Activated T-helper 2 cell treated with anti-CD3 and anti-CD28 coated beads, Interferon-gamma antibody, Interleukin-2, Interleukin-4, amounts not matched to agents 10 μg/mL and 5 μg/mL and 100 μg/mL, durations not matched to agents 14 hours and 24 hours and 36 hours (primary cell): ENCODE results near the gene MSL3B.

Source experiments
- DNase-seq: peaks from one replicate; pipeline ENCODE4 v3.0.0; 2021; ENCODE audit warnings: low spot score
- H3K27ac Mint-ChIP-seq: one replicate; pipeline ENCODE4 v1.8.0; 2021; ENCODE audit warnings: mixed read lengths
- H3K27me3 Mint-ChIP-seq: one replicate; pipeline ENCODE4 v1.8.0; 2021; ENCODE audit warnings: low read depth, mixed read lengths
- H3K36me3 Mint-ChIP-seq: one replicate; pipeline ENCODE4 v1.8.0; 2021; ENCODE audit warnings: low read depth, mixed read lengths
- H3K4me1 Mint-ChIP-seq: one replicate; pipeline ENCODE4 v1.8.0; 2021; ENCODE audit warnings: low read depth, mixed read lengths
- H3K4me3 Mint-ChIP-seq: one replicate; pipeline ENCODE4 v1.8.0; 2021; ENCODE audit warnings: low read depth, mild to moderate bottlenecking, moderate library complexity, mixed read lengths
- H3K9me3 Mint-ChIP-seq: one replicate; pipeline ENCODE4 v1.8.0; 2021; ENCODE audit warnings: mixed read lengths
- intact Hi-C: fragments of 100-400 bp; cut with micrococcal nuclease; formaldehyde crosslinking; loops from one replicate; pipeline ENCODE4 v1.15.1; 2023

Gene MSL3B

DNA sequence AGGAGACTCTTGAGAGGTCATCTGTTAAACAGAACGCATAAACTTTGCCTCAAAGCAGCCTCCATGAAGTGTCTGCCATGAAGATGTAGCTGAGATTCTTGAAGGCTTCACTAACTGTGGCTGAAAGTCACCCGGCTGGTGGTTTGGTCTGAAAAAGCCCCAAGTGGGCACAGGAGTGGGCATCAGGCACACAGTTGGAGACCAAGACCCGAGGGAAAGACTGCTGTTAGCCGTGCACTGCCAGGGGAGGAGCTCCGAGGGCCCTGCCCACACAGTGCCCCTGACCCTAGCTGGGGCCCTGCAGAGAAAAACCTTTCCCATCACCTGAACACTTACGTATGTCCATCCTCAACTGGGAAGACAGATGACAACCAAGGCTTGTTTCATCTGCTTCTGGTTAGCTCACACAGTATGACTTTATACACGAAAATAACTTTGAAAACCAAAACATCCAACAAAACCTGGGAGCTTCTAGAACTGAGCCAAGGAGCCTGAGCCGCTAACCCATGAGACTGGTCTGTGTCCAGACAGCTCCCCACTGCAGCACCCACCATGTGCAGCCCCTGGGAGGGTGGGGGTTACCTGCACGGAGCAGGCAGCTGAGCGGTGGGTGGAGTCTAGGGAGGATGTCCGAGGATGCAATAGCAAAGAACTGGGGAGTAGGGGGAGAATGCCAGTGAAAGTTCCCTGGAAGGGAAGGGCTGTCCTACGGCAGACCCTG lies 29.3 kb downstream of the MSL3B start:
- H3K27me3 Mint-ChIP-seq, result no peaks in the 10 kb centered on the region
- peaks cover 94% of the 10 kb centered on the region for H3K36me3 Mint-ChIP-seq
- H3K4me1 Mint-ChIP-seq, result peaks cover 32% of the 10 kb centered on the region
- peak overlapping the region; percentile 29 for H3K27ac Mint-ChIP-seq
- no peak for DNase-seq
- H3K9me3 Mint-ChIP-seq, result no peaks in the 10 kb centered on the region
- intact Hi-C loops, result no loop called here
- H3K4me3 Mint-ChIP-seq, result no peak overlapping the region

DNA sequence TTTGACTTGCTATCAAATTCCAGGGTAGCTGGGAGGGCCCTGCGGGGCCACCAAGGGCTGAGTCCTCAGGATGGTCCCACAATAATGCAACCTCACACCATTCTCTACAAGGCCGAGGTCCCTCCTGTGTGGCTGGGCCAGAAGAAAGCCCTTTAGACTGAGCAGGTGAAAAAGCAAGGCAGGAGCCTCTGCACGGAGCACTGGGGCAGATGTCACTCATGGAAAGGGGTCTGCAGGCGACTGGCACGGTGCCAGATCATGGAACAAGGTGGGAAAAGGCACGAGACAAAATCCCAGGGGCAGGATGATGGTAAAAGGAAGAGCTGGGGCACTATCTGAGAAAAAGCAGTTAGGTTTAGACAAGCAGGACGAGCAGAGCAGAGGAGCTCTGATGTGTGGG lies 29.9 kb downstream of the MSL3B start:
- Mint-ChIP-seq H3K4me3 (no peak overlapping the region), H3K4me1 (peaks cover 29% of the 10 kb centered on the region)
- no peak for DNase-seq

DNA sequence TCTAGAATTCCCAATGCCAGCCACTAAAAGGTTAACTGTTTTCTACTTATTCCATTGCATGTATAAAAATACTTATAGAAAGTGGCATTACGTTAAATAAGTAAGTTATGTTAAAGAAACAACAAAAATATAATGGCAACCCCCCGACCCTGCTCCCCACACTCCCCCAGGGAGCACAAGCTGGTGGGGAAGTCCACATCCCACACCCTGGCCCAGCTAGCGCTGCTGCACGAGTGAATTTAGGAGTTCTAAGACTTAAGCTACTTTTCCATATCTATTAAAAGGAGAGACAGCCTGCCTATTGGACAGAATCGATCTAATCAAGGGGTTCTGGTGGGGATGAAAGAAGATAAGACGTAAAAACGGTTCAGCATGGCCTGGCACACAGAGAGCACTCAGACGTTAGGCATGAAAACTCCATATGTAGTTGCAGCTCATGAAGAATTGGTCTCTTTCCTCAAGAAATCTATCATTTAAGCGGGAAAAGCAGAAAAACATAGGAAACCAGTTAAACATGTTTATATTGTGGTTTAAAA lies 30.4 kb downstream of the MSL3B start:
- Mint-ChIP-seq H3K27me3 (no peaks in the 10 kb centered on the region), H3K36me3 (peaks cover 83% of the 10 kb centered on the region), H3K4me3 (no peak overlapping the region), H3K4me1 (peaks cover 29% of the 10 kb centered on the region), H3K27ac (peak overlapping the region; percentile 21), H3K9me3 (no peaks in the 10 kb centered on the region)
- intact Hi-C loops, result no loop called here
- DNase-seq, result no peak

More for the DNA sequence above, 29.9 kb downstream of the MSL3B start:
- Mint-ChIP-seq H3K36me3 (peaks cover 87% of the 10 kb centered on the region), H3K27me3 (no peaks in the 10 kb centered on the region), H3K27ac (peak overlapping the region; percentile 25), H3K9me3 (no peaks in the 10 kb centered on the region)
- intact Hi-C loops, result no loop called here

DNA sequence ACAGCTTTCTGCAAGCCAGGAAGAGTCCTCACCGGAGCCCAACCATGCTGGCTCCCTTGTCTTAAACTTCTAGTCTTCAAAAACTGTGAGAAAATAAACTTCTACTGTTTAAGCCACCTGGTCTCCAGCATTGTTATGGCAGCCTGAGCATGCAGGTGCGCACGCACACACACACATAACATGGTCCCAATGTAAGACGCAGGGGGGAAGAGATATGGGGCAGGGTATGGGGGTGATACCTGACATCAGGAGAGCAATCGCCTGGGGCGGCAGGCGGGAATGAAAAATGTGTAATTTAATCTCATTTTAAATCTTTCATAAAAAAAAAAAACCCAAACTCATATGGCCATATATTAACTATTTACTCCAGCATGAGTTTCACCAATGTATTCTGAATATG lies 31.8 kb downstream of the MSL3B start:
- Mint-ChIP-seq H3K9me3 (no peaks in the 10 kb centered on the region), H3K27me3 (no peaks in the 10 kb centered on the region), H3K4me1 (peaks cover 22% of the 10 kb centered on the region), H3K4me3 (no peak overlapping the region), H3K27ac (no peak overlapping the region), H3K36me3 (peaks cover 69% of the 10 kb centered on the region)
- no peak for DNase-seq
- intact Hi-C loops, result no loop called here

DNA sequence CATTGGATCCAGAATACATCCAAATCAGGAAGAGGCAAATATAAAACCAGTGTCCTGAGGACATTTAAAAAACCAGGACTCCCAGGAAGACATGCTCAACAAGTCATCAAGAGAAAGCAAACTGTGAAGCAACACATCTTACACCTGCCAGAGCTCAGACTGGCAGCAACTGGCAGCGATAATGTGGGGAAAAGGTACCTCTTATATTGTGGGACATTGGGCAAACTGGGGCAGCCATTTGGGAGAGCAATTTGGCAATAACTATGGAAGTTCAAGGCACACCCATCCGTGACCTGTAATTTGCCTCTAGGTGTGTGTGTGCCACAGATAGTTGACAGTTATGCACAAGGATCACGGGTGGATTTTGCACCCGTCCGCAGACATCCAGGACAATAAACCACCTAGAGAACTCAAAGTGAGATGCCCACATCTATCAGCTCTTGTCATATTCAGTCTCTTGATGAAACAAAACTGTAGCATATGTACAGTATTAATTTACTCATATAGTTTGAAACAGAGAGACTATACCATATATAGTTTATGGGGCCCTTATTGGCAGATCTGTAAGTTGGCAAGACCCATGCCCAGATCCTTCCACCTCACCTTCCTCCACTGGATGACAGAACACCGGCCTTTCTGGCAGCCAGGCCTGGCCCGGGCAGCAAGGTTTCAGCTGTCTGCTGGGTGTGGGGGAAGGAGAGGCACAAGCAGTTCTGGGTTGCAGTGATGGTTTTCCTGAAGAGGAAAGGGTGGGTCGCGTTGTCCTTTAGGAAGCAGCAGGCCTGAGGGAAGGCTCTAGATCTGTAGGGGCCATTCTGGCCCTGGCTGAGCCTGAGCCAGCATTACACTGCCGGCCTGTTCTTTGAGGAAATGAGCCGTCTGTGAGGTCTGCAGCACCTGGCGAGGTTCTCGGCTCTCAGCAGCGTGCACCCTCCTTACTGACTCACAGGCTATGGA lies 32.7 kb downstream of the MSL3B start:
- H3K4me3 Mint-ChIP-seq, result no peak overlapping the region
- H3K9me3 Mint-ChIP-seq, result no peaks in the 10 kb centered on the region
- DNase-seq, result no peak
- intact Hi-C loops, result no loop called here
- H3K4me1 Mint-ChIP-seq, result peaks cover 16% of the 10 kb centered on the region
- no peak overlapping the region for H3K27ac Mint-ChIP-seq
- peaks cover 60% of the 10 kb centered on the region for H3K36me3 Mint-ChIP-seq
- H3K27me3 Mint-ChIP-seq, result no peaks in the 10 kb centered on the region

DNA sequence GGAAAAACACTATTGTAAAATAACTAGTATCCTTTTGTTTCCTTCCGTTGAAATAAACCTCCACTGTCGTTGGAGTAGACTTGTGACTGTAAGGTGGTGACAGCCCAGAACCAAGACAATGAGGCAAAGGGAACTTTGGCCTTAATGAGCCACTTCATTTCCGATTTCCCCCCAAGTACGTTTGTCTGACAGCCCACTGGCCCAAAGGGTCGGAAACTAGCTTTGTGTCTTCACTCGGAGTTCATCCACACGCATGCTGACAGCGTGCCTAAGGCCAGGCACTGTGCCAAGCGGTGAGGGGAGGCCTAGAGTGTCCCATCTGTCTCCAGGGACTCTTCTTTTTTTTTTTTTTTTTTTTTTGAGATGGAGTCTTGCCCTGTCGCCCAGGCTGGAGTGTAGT lies 34.8 kb downstream of the MSL3B start:
- Mint-ChIP-seq H3K4me3 (no peak overlapping the region), H3K9me3 (no peaks in the 10 kb centered on the region), H3K4me1 (peaks cover 8% of the 10 kb centered on the region), H3K27ac (no peak overlapping the region), H3K27me3 (no peaks in the 10 kb centered on the region), H3K36me3 (peaks cover 38% of the 10 kb centered on the region)
- intact Hi-C loops, result no loop called here
- no peak for DNase-seq

DNA sequence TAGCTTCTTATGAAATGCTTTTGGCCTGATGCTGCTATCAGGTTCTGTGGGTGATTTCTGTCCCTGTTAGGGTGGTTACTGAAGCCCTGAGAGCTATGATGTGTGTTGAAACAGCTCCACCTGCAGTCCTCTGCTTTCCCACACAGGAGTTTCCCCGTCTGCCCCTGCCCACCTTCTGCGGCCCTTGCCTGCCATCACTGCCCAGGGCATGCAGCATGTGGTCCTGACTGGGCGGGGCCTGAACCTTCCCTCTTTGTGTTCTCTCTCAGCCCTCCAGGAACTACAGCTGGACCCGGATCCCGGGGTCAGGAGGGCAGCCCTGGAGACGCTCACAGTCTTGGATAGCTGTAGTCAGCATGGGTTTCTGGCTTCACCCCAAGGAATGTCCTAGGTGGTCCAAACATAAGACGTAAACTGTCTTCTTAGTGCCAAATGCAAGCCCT lies 35.3 kb downstream of the MSL3B start:
- Mint-ChIP-seq H3K4me3 (no peak overlapping the region), H3K4me1 (peaks cover 4% of the 10 kb centered on the region), H3K36me3 (peaks cover 34% of the 10 kb centered on the region), H3K9me3 (no peaks in the 10 kb centered on the region), H3K27me3 (no peaks in the 10 kb centered on the region), H3K27ac (no peak overlapping the region)
- no peak for DNase-seq
- intact Hi-C loops, result no loop called here

DNA sequence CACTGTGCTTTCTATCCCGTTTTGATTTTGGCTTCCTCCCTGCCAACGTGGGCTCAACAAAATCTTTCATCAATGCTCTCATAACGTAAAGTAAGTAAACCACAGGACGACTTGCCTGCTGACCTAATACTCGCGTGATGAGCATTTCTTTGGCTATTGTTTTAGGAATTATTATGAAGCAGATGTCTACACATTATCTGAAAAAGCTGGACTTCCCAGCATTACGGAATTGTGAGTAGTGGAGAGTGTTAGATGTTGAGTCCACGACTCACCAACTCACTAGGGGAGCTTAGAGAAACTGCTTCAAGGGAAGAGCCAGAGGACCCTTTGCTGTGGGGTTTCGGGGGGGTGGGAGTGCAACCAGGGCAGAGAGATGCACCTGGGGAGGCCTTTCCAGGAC lies 35.8 kb downstream of the MSL3B start:
- H3K36me3 Mint-ChIP-seq, result peaks cover 29% of the 10 kb centered on the region
- H3K27ac Mint-ChIP-seq, result no peak overlapping the region
- intact Hi-C loops, result no loop called here
- no peaks in the 10 kb centered on the region for H3K9me3 Mint-ChIP-seq
- DNase-seq, result no peak
- H3K27me3 Mint-ChIP-seq, result no peaks in the 10 kb centered on the region
- H3K4me1 Mint-ChIP-seq, result peaks cover 2% of the 10 kb centered on the region
- H3K4me3 Mint-ChIP-seq, result no peak overlapping the region

DNA sequence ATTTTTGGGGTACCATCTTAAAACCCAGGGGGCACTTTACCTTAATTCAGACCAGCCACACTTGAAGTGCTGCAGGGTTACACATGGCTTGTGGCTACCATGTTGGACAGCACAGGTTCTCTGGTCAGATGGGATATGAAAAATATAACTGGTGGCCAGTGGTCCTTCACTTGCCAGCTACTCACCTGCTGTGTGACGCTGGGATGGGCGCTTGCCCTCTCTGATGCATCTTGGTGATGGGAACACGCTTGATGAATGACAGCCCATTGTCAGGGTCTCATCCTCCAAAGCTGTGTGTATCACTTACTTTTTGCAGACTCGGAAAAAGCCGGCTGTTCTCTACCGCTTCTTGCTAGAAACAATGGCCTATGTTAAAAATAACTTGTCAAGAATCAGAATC lies 36.3 kb downstream of the MSL3B start:
- no peak overlapping the region for H3K27ac Mint-ChIP-seq
- H3K4me1 Mint-ChIP-seq, result no peaks in the 10 kb centered on the region
- no peaks in the 10 kb centered on the region for H3K9me3 Mint-ChIP-seq

DNA sequence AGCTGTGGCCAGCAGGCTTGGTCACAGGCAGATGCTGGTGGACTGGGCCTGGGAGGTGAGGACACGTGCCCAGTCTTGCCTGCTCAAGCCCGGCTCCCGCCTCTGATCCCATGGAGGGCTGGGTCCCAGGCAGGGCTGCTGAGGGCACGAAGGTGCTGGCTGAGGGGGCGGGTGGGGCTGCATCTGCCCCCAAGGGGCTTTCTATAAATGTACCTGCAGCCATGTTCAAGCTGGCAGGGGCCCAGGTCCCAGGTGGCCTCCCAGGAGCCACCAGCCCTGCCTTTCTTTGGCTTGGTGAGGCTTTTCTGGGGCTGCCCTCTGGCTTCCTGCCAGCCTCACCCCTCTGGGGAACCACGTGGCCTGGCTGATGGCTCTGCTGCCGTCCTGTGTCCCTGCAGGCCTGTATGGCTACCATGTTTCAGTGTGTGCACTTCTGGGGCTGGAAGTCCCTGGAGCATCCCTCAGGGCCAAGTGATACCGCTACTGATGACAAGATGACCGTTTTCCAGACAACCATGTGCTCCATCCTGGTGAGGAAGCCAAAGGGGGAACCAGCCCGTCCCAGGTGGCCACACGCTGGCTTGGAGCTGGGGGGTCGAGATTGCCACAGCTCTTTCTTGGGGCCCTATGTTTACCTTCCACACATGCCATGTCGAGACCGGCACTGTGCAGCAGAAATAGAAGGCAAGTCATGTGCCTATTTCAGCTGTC lies 37.0 kb downstream of the MSL3B start:
- intact Hi-C loops, result no loop called here
- Mint-ChIP-seq H3K27ac (no peak overlapping the region), H3K27me3 (no peaks in the 10 kb centered on the region), H3K36me3 (peaks cover 18% of the 10 kb centered on the region), H3K9me3 (no peaks in the 10 kb centered on the region), H3K4me3 (no peak overlapping the region), H3K4me1 (no peaks in the 10 kb centered on the region)
- DNase-seq, result no peak

More for the DNA sequence above, 36.3 kb downstream of the MSL3B start:
- no peak for DNase-seq
- intact Hi-C loops, result no loop called here
- Mint-ChIP-seq H3K27me3 (no peaks in the 10 kb centered on the region), H3K4me3 (no peak overlapping the region), H3K36me3 (peaks cover 25% of the 10 kb centered on the region)

DNA sequence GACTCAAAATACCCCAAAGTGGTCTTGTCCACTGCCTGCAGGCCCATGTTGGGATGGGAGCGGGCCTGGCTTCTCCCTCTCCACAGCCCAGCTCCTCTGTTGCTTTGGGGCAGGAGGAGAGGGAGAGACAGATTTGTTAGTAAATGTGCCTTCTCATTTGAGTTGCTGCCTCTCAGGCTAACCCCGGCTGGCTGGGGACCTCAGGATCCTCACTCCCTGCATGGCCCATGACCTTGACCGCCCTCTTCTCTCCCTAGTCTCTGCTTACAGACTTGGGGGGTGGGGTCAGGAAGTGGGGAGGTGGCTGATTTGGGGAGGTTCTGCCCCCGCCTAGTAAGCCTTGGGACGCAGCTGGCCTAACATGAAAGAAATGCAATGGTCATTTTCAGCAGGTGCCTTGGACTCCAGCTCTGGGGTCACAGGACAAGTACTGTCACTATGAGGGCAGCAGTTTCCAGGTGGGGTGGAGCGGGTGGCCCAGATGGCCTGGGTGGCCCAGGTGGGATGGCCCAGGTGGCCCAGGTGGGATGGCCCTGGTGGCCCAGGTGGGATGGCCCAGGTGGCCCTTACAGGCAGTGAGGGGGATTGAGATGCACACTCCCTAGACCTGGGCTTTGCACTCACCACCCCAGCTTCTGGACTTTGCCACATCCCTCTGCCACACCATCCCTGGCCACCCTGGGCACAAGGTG lies 37.9 kb downstream of the MSL3B start:
- H3K36me3 Mint-ChIP-seq, result peaks cover 13% of the 10 kb centered on the region
- H3K4me1 Mint-ChIP-seq, result no peaks in the 10 kb centered on the region
- no peak overlapping the region for H3K27ac Mint-ChIP-seq
- no peak for DNase-seq
- no peak overlapping the region for H3K4me3 Mint-ChIP-seq
- intact Hi-C loops, result no loop called here
- peaks cover 2% of the 10 kb centered on the region for H3K27me3 Mint-ChIP-seq
- no peaks in the 10 kb centered on the region for H3K9me3 Mint-ChIP-seq
